HG02943 (cell line): ENCODE results near the gene SFMBT2.
"Not testable (repeated sequence)": the region's sequence is repeated elsewhere in the genome, so short reads cannot be mapped to it uniquely, and the experiment has no call there.

Source experiments
- ATAC-seq: cut with Tn5 transposase; IDR thresholded peaks from one replicate; pipeline ENCODE4 v1.9.1; 2021; ENCODE audit warnings: mild to moderate bottlenecking, low read depth, moderate library complexity; ENCODE audit not compliant: unreplicated experiment

Gene SFMBT2

GRCh38 chr10:7194571-7194970, 216.3 kb downstream of the SFMBT2 start:
- no peak for ATAC-seq

- ATAC-seq = no peak
Observed at GRCh38 chr10:7193369-7193768, 217.5 kb downstream of the SFMBT2 start.

DNA sequence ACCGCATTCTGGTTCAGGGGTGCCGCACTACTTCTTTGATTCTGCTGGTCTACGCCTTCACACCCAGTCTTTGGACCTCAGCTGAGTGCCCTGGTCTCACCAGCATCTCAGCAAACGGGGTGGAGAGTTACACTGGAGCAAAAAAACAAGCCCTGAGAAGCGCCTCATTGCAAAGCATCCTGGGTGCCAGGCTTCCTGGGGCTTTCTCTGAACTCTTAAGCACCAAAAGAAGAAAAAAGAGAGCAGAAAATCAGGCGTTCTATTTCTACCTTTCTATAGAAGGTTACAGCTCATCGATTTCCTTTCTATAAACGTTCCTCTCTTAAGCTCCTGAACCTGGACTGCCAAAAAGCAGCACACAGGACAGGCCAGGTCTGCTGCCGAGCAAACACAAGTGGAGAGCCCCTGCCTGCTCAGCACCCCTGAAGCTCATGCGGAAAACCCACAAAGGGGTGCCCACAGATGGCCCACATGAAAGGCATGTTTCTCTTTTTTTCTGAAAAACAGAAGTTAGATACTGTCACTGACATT, 217.9 kb downstream of the SFMBT2 start:
- ATAC-seq = no peak

- ATAC-seq = no peak
Observed at GRCh38 chr10:7192061-7192460, 218.8 kb downstream of the SFMBT2 start.

GRCh38 chr10:7190772-7191171, 220.1 kb downstream of the SFMBT2 start:
- not testable (repeated sequence) for ATAC-seq

- no peak for ATAC-seq
Observed at GRCh38 chr10:7189909-7190308, 220.9 kb downstream of the SFMBT2 start.

DNA sequence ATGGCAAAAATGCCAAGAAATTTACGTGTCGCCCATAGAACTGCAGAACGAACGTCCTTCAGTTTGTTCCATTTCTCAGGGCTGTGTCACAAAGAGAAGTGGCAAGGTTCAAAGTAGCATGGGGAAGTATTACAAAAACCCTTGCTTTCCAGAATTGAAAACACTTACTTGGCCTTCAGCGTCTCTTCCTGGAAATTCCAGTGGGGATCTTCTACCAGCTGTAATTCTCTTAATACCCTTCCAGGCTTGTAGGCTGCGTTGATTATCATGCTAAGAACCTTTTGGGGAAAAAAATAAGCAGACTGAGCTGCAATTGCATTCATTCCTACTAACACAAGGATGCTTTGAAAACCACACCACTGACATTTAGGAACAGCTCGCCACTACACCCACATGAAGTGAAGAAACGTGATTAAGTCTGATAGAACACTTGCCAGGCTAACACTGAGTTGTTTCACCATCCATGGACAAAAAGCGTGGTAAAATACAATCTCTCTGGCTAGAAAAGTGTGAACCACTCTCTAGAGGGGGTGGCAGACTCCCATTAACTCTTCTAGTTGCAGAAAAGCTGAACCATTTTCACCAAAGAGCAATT, 222.3 kb downstream of the SFMBT2 start:
- no peak for ATAC-seq

DNA sequence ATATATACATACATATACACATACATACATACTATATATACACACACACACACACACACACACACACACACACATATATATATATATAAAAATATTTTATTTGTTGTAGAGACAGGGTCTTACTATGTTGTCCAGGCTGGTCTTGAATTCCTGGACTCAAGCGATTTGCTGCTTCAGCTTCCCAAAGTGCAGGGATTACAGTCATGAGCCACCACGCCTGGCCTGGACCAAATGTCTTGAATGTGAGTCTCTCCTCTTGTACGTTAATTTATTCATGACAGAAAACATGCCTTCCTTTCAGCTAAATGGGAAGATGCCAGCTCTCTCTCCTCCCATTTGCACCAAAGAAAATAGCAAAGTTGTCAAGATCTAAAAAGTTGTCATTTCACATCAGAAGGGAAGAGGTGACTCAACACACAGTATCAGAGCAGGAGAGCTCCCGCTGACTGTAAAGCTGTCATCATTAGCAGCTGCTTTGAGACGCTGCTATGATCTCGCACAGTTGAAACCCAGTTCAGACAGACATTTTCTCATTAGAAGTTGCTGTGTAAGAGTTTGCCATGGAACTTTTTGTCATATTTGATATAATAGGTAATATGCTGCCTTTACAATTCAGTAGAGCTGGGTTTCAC, 224.3 kb downstream of the SFMBT2 start:
- ATAC-seq = no peak

DNA sequence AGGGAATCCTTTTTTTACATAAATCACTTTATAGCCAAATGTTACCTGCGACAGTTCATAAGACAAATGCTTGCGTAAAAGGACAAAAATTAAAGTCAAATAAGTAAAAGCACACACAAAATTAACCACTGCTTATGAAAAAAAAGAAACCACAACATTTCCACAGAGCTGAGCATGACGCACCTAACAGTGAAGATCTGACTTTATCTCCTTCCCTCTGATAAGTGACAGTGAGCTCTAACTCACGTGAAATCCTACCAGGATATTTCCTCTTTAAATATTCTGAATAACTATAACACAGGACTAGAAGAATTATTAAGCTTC, 225.5 kb downstream of the SFMBT2 start:
- no peak for ATAC-seq

GRCh38 chr10:7184660-7185366, 226.0 kb downstream of the SFMBT2 start:
- ATAC-seq = no peak

DNA sequence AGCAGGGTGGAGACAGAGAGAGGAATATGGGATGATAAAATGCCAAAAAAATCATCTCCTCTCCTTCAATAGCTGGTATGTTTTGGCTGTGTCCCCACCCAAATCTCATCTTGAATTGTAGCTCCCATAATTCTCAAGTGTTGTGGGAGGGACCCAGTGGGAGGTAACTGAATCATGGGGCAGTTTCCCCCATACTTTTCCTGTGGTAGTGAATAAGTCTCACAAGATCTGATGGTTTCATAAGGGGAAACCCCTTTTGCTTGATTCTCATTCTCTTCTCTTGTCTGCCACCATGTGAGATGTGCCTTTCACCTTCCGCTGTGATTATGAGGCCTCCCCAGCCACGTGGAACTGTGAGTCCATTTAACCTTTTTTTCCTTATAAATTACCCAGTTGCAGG, 226.7 kb downstream of the SFMBT2 start:
- ATAC-seq = not testable (repeated sequence)

- ATAC-seq = not testable (repeated sequence)
Observed at GRCh38 chr10:7182327-7182726, 228.5 kb downstream of the SFMBT2 start.

- no peak for ATAC-seq
Observed at GRCh38 chr10:7181420-7181819, 229.4 kb downstream of the SFMBT2 start.

GRCh38 chr10:7179536-7179935, 231.3 kb downstream of the SFMBT2 start:
- ATAC-seq = no peak

DNA sequence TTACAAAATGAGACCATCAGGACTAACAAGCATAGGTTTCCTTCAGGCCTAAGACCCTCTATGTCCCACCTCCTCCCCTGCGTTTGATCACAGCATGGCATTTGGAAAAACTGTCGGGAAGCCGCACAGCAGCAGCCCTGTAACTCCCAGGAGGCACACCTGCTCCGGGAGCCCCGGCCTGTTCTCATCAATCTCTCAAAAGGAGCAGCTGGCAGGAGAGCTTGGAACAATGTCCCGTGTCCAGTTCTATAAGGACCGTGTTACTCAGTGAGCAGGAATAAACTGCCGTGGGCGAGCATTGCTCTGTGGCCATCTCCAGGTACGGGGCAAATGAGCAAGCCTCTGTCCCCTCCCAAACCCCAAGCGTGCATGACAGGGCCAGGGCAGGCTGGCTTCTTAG, 236.9 kb downstream of the SFMBT2 start:
- no peak for ATAC-seq

DNA sequence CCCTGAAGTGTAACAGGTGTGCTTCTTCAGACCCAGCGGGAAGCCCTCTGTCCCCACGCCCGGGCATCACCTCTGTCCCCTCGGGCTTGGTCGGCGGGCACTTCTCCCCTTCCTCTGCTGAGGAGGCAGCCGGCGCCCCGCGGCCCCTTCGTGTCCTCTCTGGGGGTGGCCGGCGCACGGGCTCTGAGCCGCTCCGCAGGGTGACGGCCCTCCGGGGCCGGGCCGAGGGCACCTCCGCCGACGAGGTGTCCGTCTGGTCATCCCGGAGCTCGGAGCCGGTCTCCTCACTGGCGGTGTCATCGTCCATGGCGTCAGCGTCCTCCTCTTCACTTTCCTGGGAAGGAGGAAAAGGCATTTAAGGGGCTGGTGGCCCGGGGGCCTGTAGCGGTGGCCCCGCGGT, 239.0 kb downstream of the SFMBT2 start:
- ATAC-seq = no peak

DNA sequence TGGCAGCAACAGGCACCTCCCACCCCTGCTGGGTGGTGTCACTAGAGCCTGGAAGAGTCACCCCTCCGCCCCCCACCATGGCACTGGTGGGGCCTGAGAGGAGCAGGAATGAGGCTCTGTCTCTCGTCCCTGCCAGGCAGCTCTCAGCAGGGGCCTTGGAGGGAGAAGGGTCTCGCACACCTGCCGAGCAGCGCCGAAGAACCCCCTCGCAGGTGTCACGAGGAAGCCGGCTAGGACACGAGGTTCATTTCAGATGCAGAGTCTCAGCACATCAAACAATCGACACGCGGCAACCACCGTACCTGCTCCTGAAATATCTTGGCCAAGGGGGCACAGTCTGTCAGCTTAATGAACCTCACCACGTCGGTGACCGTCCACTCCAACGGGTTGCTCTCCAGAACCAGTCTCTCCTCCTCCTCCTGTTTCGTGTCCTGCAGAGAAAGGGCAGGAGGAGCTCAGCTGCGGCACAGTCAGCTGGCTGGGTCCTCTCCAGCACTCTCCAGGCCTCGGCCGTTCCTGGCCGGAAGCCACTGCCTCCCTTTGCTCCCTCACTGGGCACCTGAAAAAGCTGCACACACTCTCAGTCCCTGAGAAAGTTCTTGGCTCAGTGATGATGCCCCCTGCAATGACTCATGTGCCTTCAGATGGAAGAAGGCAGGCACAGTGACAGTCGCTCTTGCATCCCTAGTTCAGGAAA, 240.1 kb downstream of the SFMBT2 start:
- ATAC-seq = no peak

GRCh38 chr10:7168414-7168813, 242.4 kb downstream of the SFMBT2 start:
- no peak for ATAC-seq

GRCh38 chr10:7165500-7166177, 245.2 kb downstream of the SFMBT2 start:
- ATAC-seq = no peak

DNA sequence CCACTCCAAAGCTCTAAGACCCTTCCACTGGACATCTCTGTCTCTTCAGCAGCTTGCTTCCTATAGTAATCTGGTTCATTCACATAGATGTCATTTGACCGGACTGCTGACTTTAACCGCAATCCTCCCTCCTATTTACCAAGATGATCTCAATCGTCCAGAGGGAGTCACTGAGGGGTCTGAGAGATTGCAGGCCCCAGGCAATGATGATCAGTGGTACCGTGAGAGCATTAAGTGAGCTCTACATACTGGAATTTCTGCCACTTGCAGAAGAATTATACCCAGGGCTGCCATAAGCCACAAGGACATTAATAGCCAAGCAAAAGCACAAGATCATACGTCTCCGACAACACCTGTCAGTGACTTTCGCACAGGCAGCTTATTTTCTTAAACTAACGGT, 245.9 kb downstream of the SFMBT2 start:
- no peak for ATAC-seq

GRCh38 chr10:7162331-7162730, 248.5 kb downstream of the SFMBT2 start:
- no peak for ATAC-seq
